Measurements from ENCODE around the gene GAS7. TPM values are rescaled to one million over a fixed set of nuclear protein-coding genes. Genes with fewer than 3 reads are reported as not detected.

Gene GAS7
- total and polyA plus RNA-seq, 10 of the 15 experiments (the other 5 are each of a cell fraction or from before 2014, with no cell fraction given) = 2.3 to 53.4 (median 24.0) TPM

- BruUV-seq (replicated peaks) = no TSS peak
- no peaks in the 10 kb centered on the region for H3K36me3 ChIP-seq (ENCODE audit: control insufficient read depth in 2 of 2, insufficient read depth in 2 of 2, low read length in 1 of 2)
- intact Hi-C loops (cut with micrococcal nuclease; ENCODE audit: unreplicated experiment) = loop anchor here (5.0 to 10.0 kb wide), 3 partner anchors 356 to 648 kb away; no protein-coding TSS in a partner anchor
- ATAC-seq = no peak
- H3K4me3 ChIP-seq = no peak overlapping the region
- H2AFZ ChIP-seq (ENCODE audit: control insufficient read depth, low read depth, low read length) = no peak overlapping the region
- 37% methylated on average over 5 of the region's 5 CpGs for WGBS (ENCODE audit: insufficient coverage, insufficient replicate concordance, low lambda C conversion rate, missing lambda C conversion rate)
- no peaks in the 10 kb centered on the region for H4K20me1 ChIP-seq (ENCODE audit: control insufficient read depth, insufficient read depth)
- no peak for FAIRE-seq
- ChIA-PET RAD21 (ENCODE audit: unreplicated experiment) (interaction anchor here (1.4 kb wide), 1 partner anchor 258 kb away, joined by 6 read pairs; no protein-coding TSS in a partner anchor), POLR2A (no interaction called here), SMC1A (ENCODE audit: uncharacterized antibody, unreplicated experiment) (interaction anchor here (0.8 to 2.0 kb wide), 4 partner anchors 82 to 321 kb away, joined by 3 to 8 read pairs (median 3); no protein-coding TSS in a partner anchor), CTCF (interaction anchor here (0.6 to 1.6 kb wide), 4 partner anchors 118 to 646 kb away, joined by 3 to 7 read pairs (median 4); no protein-coding TSS in a partner anchor)
- no peaks in the 10 kb centered on the region for H3K79me2 ChIP-seq (ENCODE audit: control insufficient read depth, insufficient read depth, low read length)
- H3K27ac ChIP-seq (ENCODE audit: control insufficient read depth, insufficient read depth) = no peak overlapping the region
- no peaks in the 10 kb centered on the region for H3K9me3 ChIP-seq (replicated peaks; ENCODE audit: control insufficient read depth, insufficient read depth, low read length)
- peaks cover 6% of the 10 kb centered on the region; the same call in 1 of the 2 replicates for H3K4me1 ChIP-seq (ENCODE audit: control insufficient read depth, insufficient read depth, low read length)
- TF ChIP-seq FOXM1 (IDR thresholded peaks at IDR 0.05; ENCODE audit: low read depth, low read length) (no peak), CREB1 (IDR thresholded peaks at IDR 0.05; ENCODE audit: low read depth) (0 out of 2 replicates have a peak, but pooled peaks have one; percentile 11)
- DNase-seq (ENCODE audit: low read depth, low spot score) = no peak
- in situ Hi-C loops (cut with MboI) = loop anchor here (5.0 kb wide), 1 partner anchor 258 kb away; no protein-coding TSS in a partner anchor
- H3K27me3 ChIP-seq (replicated peaks in 1 of 2; ENCODE audit: control insufficient read depth in 2 of 2, insufficient read depth in 2 of 2, low read length in 1 of 2) = no peaks in the 10 kb centered on the region
- H3K4me2 ChIP-seq (ENCODE audit: control insufficient read depth, insufficient read depth) = no peak overlapping the region
- H3K9ac ChIP-seq (ENCODE audit: control insufficient read depth, insufficient read depth, low read length) = no peak overlapping the region
Observed at GRCh38 chr17:9968881-9969280, 229.5 kb downstream of the GAS7 start.

- no peak for TF ChIP-seq RELB (IDR thresholded peaks at IDR 0.05; ENCODE audit: low read depth)
- TF ChIP-seq SUZ12 (IDR thresholded peaks at IDR 0.05; ENCODE audit: unreplicated experiment) = no peak
- no peak for TF ChIP-seq PKNOX1 (IDR thresholded peaks at IDR 0.05)
- SMC1A ChIA-PET (ENCODE audit: uncharacterized antibody, unreplicated experiment) = interaction anchor here (0.8 to 2.0 kb wide), 3 partner anchors 83 to 259 kb away, joined by 3 to 8 read pairs (median 3); no protein-coding TSS in a partner anchor
- Histone ChIP-seq H3K4me3 (no peak overlapping the region), H3K4me1 (ENCODE audit: control insufficient read depth, insufficient read depth, low read length) (peaks cover 6% of the 10 kb centered on the region; the same call in 1 of the 2 replicates), H3K4me2 (ENCODE audit: control insufficient read depth, insufficient read depth) (no peak overlapping the region), H3K36me3 (ENCODE audit: control insufficient read depth in 2 of 2, insufficient read depth in 2 of 2, low read length in 1 of 2) (no peaks in the 10 kb centered on the region), H3K27ac (ENCODE audit: control insufficient read depth, insufficient read depth) (no peak overlapping the region), H3K9me3 (replicated peaks; ENCODE audit: control insufficient read depth, insufficient read depth, low read length) (no peaks in the 10 kb centered on the region), H2AFZ (ENCODE audit: control insufficient read depth, low read depth, low read length) (no peak overlapping the region), H3K79me2 (ENCODE audit: control insufficient read depth, insufficient read depth, low read length) (no peaks in the 10 kb centered on the region), H4K20me1 (ENCODE audit: control insufficient read depth, insufficient read depth) (no peaks in the 10 kb centered on the region), H3K9ac (ENCODE audit: control insufficient read depth, insufficient read depth, low read length) (no peak overlapping the region), H3K27me3 (replicated peaks in 1 of 2; ENCODE audit: control insufficient read depth in 2 of 2, insufficient read depth in 2 of 2, low read length in 1 of 2) (no peaks in the 10 kb centered on the region)
- CTCF ChIA-PET = interaction anchor here (1.1 to 1.6 kb wide), 2 partner anchors 16 to 259 kb away, joined by 5 to 7 read pairs; no protein-coding TSS in a partner anchor
- in situ Hi-C loops (cut with MboI) = loop anchor here (5.0 kb wide), 1 partner anchor 259 kb away; no protein-coding TSS in a partner anchor
- no peak for FAIRE-seq
- POLR2A ChIA-PET = no interaction called here
- BruUV-seq (replicated peaks) = no TSS peak
- intact Hi-C loops (cut with micrococcal nuclease; ENCODE audit: unreplicated experiment) = loop anchor here (5.0 to 10.0 kb wide), 3 partner anchors 357 to 649 kb away; no protein-coding TSS in a partner anchor
- WGBS (ENCODE audit: insufficient coverage, insufficient replicate concordance, low lambda C conversion rate, missing lambda C conversion rate) = 43% methylated on average over 5 of the region's 5 CpGs
- RAD21 ChIA-PET (ENCODE audit: unreplicated experiment) = interaction anchor here (1.4 kb wide), 1 partner anchor 259 kb away, joined by 6 read pairs; no protein-coding TSS in a partner anchor
- no peak for DNase-seq (ENCODE audit: low read depth, low spot score)
- ATAC-seq = no peak
Observed at GRCh38 chr17:9968008-9968407, 230.4 kb downstream of the GAS7 start.
